Measurements from ENCODE around the gene CADPS2. TPM values are rescaled to one million over a fixed set of nuclear protein-coding genes. Genes with fewer than 3 reads are reported as not detected.

The CADPS2 gene
- total and polyA plus RNA-seq, 4 donors: 5.9 to 23.8 (median 11.0) TPM

DNA sequence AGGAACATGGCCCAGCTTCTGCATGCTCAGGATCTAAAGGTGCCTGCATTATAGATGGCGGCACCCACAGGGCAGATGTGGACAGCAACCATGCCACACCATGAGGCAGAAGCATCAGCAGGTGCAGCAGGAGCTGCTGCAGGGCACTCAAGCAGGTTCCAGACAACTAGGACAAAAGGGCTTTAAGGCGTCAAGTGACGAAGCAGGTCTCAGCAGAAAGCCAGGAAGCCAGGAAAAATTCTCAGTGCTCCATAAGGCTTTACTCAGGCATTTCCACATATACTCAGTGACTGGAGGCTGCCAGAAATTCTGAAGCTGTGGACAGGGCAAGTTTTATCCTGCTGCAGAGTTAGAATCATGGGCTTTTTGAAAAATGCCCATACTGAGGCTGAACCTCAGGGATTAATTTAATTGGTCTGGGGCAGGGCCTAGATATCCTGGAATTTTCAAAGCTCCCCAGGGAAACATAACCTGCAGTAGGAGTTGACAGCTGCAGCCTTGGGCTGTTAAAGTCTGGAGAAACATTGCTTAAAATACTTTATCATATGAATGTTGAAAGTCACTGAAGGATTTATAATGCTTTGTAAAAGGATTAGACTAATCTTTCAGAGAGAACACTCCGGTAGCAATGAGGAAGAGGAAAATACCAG lies 115.4 kb downstream of the CADPS2 start:
- no peaks in the 10 kb centered on the region for H3K4me1 ChIP-seq (ENCODE audit: control insufficient read depth in 1 of 2, insufficient read depth in 2 of 2, low read length in 2 of 2)
- DNase-seq: no peak
- ATAC-seq (ENCODE audit: low FRiP score): no peak
- WGBS, 2 donors: 40 to 53% methylated on average over 4 of the region's 4 CpGs
- no peak overlapping the region for H3K4me3 ChIP-seq (ENCODE audit: low read length in 2 of 2)
- no peaks in the 10 kb centered on the region for H3K27me3 ChIP-seq (ENCODE audit: control insufficient read depth in 1 of 2, insufficient read depth in 2 of 2, low read length in 1 of 2)
- no peaks in the 10 kb centered on the region for H3K9me3 ChIP-seq (ENCODE audit: control insufficient read depth, low read length)
- H3K27ac ChIP-seq (ENCODE audit: low read depth in 1 of 2, low read length in 2 of 2): no peak overlapping the region
- H3K36me3 ChIP-seq (ENCODE audit: control insufficient read depth in 1 of 2, insufficient read depth in 2 of 2, low read length in 1 of 2): no peaks in the 10 kb centered on the region
- intact Hi-C loops (cut with DNase I): no loop called here

- H3K27me3 ChIP-seq (ENCODE audit: control insufficient read depth in 1 of 2, insufficient read depth in 2 of 2, low read length in 1 of 2): no peaks in the 10 kb centered on the region
- H3K4me3 ChIP-seq (ENCODE audit: low read length in 2 of 2): no peak overlapping the region
- H3K27ac ChIP-seq (ENCODE audit: low read depth in 1 of 2, low read length in 2 of 2): no peak overlapping the region
- WGBS, 2 donors: 38 to 49% methylated on average over 3 of the region's 3 CpGs
- no peaks in the 10 kb centered on the region for H3K9me3 ChIP-seq (ENCODE audit: control insufficient read depth, low read length)
- DNase-seq (no peak), ATAC-seq (ENCODE audit: low FRiP score) (no peak)
- intact Hi-C loops (cut with DNase I): no loop called here
- H3K4me1 ChIP-seq (ENCODE audit: control insufficient read depth in 1 of 2, insufficient read depth in 2 of 2, low read length in 2 of 2): no peaks in the 10 kb centered on the region
- no peaks in the 10 kb centered on the region for H3K36me3 ChIP-seq (ENCODE audit: control insufficient read depth in 1 of 2, insufficient read depth in 2 of 2, low read length in 1 of 2)
These were observed 117.4 kb downstream of the CADPS2 start for GRCh38 chr7:122768827-122769226.

DNA sequence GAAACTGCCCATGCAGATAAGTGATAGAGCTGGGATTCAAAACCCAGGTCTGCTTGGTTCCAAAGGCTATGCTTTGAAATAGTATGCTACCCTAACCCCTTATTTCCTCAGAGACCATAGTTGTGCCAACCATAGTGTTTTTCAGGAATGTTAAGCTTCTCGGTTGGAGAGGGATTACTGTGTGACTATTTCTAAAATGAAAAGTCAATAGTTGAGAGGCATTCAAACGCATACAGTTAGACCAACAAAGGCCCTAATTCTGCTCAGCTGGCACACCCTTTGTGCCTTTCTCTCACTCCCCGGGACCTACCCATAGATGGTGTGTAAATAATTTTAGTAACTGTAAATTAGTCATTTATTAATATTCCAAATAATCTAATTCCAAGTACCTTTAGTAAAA lies 118.9 kb downstream of the CADPS2 start:
- Histone ChIP-seq H3K36me3 (ENCODE audit: control insufficient read depth in 1 of 2, insufficient read depth in 2 of 2, low read length in 1 of 2) (no peaks in the 10 kb centered on the region), H3K9me3 (ENCODE audit: control insufficient read depth, low read length) (no peaks in the 10 kb centered on the region), H3K27ac (ENCODE audit: low read depth in 1 of 2, low read length in 2 of 2) (no peak overlapping the region), H3K4me3 (ENCODE audit: low read length in 2 of 2) (no peak overlapping the region), H3K27me3 (ENCODE audit: control insufficient read depth in 1 of 2, insufficient read depth in 2 of 2, low read length in 1 of 2) (no peaks in the 10 kb centered on the region), H3K4me1 (ENCODE audit: control insufficient read depth in 1 of 2, insufficient read depth in 2 of 2, low read length in 2 of 2) (no peaks in the 10 kb centered on the region)
- intact Hi-C loops (cut with DNase I): no loop called here
- whole genome bisulfite sequencing, 2 donors: 34 to 71% methylated on average over 3 of the region's 3 CpGs
- ATAC-seq (ENCODE audit: low FRiP score) (no peak), DNase-seq (no peak)

DNA sequence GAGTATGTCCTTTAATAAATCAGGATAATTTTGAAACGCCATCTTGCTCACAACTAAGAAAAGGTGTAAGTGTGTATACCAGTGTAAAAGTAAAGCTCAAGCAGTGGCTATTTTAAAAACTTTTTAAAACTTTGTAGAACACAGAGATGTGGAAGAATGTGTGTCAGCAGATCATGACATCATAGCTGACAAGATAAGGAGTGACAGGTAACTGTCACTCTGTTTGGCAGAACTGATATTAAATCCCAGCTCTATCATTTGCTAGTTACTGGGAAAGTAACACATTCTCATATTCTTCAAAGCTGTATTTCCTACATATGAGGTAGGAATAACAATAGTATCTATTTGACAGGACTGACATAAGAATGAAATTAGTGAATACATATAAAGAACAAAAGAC lies 119.7 kb downstream of the CADPS2 start:
- DNase-seq: no peak
- H3K27me3 ChIP-seq (ENCODE audit: control insufficient read depth in 1 of 2, insufficient read depth in 2 of 2, low read length in 1 of 2): no peaks in the 10 kb centered on the region
- H3K36me3 ChIP-seq (ENCODE audit: control insufficient read depth in 1 of 2, insufficient read depth in 2 of 2, low read length in 1 of 2): no peaks in the 10 kb centered on the region
- intact Hi-C loops (cut with DNase I): no loop called here
- H3K27ac ChIP-seq (ENCODE audit: low read depth in 1 of 2, low read length in 2 of 2): no peak overlapping the region
- no peaks in the 10 kb centered on the region for H3K9me3 ChIP-seq (ENCODE audit: control insufficient read depth, low read length)
- no peak overlapping the region for H3K4me3 ChIP-seq (ENCODE audit: low read length in 2 of 2)
- no peaks in the 10 kb centered on the region for H3K4me1 ChIP-seq (ENCODE audit: control insufficient read depth in 1 of 2, insufficient read depth in 2 of 2, low read length in 2 of 2)
- no peak for ATAC-seq (ENCODE audit: low FRiP score)
- 77 to 86% methylated on average over 1 of the region's 1 CpG for WGBS, 2 donors

GRCh38 chr7:122764902-122765301 lies 121.4 kb downstream of the CADPS2 start:
- H3K4me1 ChIP-seq (ENCODE audit: control insufficient read depth in 1 of 2, insufficient read depth in 2 of 2, low read length in 2 of 2): no peaks in the 10 kb centered on the region
- H3K4me3 ChIP-seq (ENCODE audit: low read length in 2 of 2): no peak overlapping the region
- DNase-seq: no peak
- no peaks in the 10 kb centered on the region for H3K27me3 ChIP-seq (ENCODE audit: control insufficient read depth in 1 of 2, insufficient read depth in 2 of 2, low read length in 1 of 2)
- no peaks in the 10 kb centered on the region for H3K36me3 ChIP-seq (ENCODE audit: control insufficient read depth in 1 of 2, insufficient read depth in 2 of 2, low read length in 1 of 2)
- no peak overlapping the region for H3K27ac ChIP-seq (ENCODE audit: low read depth in 1 of 2, low read length in 2 of 2)
- H3K9me3 ChIP-seq (ENCODE audit: control insufficient read depth, low read length): no peaks in the 10 kb centered on the region
- intact Hi-C loops (cut with DNase I): no loop called here
- peak; percentile 29 for ATAC-seq (ENCODE audit: low FRiP score)
- WGBS, 2 donors: 18 to 31% methylated on average over 1 of the region's 1 CpG

GRCh38 chr7:122764020-122764419 lies 122.2 kb downstream of the CADPS2 start:
- H3K4me1 ChIP-seq (ENCODE audit: control insufficient read depth in 1 of 2, insufficient read depth in 2 of 2, low read length in 2 of 2): no peaks in the 10 kb centered on the region
- H3K4me3 ChIP-seq (ENCODE audit: low read length in 2 of 2): no peak overlapping the region
- 66 to 76% methylated on average over 2 of the region's 2 CpGs for WGBS, 2 donors
- DNase-seq (no peak), ATAC-seq (ENCODE audit: low FRiP score) (no peak)
- intact Hi-C loops (cut with DNase I): no loop called here
- H3K36me3 ChIP-seq (ENCODE audit: control insufficient read depth in 1 of 2, insufficient read depth in 2 of 2, low read length in 1 of 2): no peaks in the 10 kb centered on the region
- H3K27ac ChIP-seq (ENCODE audit: low read depth in 1 of 2, low read length in 2 of 2): no peak overlapping the region
- no peaks in the 10 kb centered on the region for H3K27me3 ChIP-seq (ENCODE audit: control insufficient read depth in 1 of 2, insufficient read depth in 2 of 2, low read length in 1 of 2)
- H3K9me3 ChIP-seq (ENCODE audit: control insufficient read depth, low read length): no peaks in the 10 kb centered on the region

DNA sequence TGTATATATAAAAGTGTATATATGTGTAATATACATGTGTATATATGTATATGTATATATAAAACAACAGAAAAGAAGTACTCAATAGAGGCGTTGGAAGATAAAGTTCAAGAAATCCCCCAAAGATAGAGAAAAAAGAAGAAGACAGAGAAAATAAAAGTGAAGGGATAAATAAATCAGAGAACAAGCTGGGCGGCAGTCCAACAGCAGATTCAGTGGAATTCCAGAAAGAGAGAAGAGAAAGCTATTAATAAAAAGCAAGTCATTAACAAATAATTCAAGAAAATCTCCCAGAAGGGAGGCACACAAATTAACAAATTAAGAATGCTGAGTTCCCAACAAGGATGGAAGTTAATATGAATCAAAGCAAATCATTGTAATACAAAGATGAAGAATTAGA lies 124.2 kb downstream of the CADPS2 start:
- Histone ChIP-seq H3K9me3 (ENCODE audit: control insufficient read depth, low read length) (no peaks in the 10 kb centered on the region), H3K4me3 (ENCODE audit: low read length in 2 of 2) (no peak overlapping the region), H3K4me1 (ENCODE audit: control insufficient read depth in 1 of 2, insufficient read depth in 2 of 2, low read length in 2 of 2) (no peaks in the 10 kb centered on the region), H3K36me3 (ENCODE audit: control insufficient read depth in 1 of 2, insufficient read depth in 2 of 2, low read length in 1 of 2) (no peaks in the 10 kb centered on the region), H3K27ac (ENCODE audit: low read depth in 1 of 2, low read length in 2 of 2) (no peak overlapping the region), H3K27me3 (ENCODE audit: control insufficient read depth in 1 of 2, insufficient read depth in 2 of 2, low read length in 1 of 2) (no peaks in the 10 kb centered on the region)
- ATAC-seq (ENCODE audit: low FRiP score) (no peak), DNase-seq (no peak)
- intact Hi-C loops (cut with DNase I): no loop called here
- 55 to 76% methylated on average over 2 of the region's 2 CpGs for WGBS, 2 donors

DNA sequence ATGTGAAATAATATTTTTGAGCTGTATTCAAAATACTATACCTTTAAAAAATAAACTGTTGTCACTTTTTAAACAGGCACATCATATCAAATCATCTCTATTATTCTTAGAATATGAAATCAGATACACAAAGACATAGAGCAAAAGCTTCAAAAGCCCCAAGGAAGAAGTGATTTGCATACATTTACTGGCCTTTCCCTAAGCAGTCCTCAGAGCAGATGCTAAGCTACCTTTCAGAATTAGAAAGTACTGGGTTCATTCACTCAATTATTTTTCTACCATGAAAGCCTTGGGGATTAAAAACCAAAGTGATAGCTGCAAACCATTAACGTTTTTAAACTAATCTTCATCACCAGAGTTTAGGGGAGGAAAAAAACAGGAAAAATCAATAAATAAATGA lies 127.8 kb downstream of the CADPS2 start:
- no peak for ATAC-seq (ENCODE audit: low FRiP score)
- DNase-seq: no peak
- no peaks in the 10 kb centered on the region for H3K27me3 ChIP-seq (ENCODE audit: control insufficient read depth in 1 of 2, insufficient read depth in 2 of 2, low read length in 1 of 2)
- H3K27ac ChIP-seq (ENCODE audit: low read depth in 1 of 2, low read length in 2 of 2): no peak overlapping the region
- intact Hi-C loops (cut with DNase I): no loop called here
- no peak overlapping the region for H3K4me3 ChIP-seq (ENCODE audit: low read length in 2 of 2)
- 22 to 34% methylated on average over 1 of the region's 1 CpG for WGBS, 2 donors
- no peaks in the 10 kb centered on the region for H3K9me3 ChIP-seq (ENCODE audit: control insufficient read depth, low read length)
- H3K36me3 ChIP-seq (ENCODE audit: control insufficient read depth in 1 of 2, insufficient read depth in 2 of 2, low read length in 1 of 2): no peaks in the 10 kb centered on the region
- H3K4me1 ChIP-seq (ENCODE audit: control insufficient read depth in 1 of 2, insufficient read depth in 2 of 2, low read length in 2 of 2): no peaks in the 10 kb centered on the region

- Histone ChIP-seq H3K27ac (ENCODE audit: low read depth in 1 of 2, low read length in 2 of 2) (no peak overlapping the region), H3K9me3 (ENCODE audit: control insufficient read depth, low read length) (no peaks in the 10 kb centered on the region), H3K27me3 (ENCODE audit: control insufficient read depth in 1 of 2, insufficient read depth in 2 of 2, low read length in 1 of 2) (no peaks in the 10 kb centered on the region), H3K4me1 (ENCODE audit: control insufficient read depth in 1 of 2, insufficient read depth in 2 of 2, low read length in 2 of 2) (no peaks in the 10 kb centered on the region), H3K4me3 (ENCODE audit: low read length in 2 of 2) (no peak overlapping the region), H3K36me3 (ENCODE audit: control insufficient read depth in 1 of 2, insufficient read depth in 2 of 2, low read length in 1 of 2) (no peaks in the 10 kb centered on the region)
- DNase-seq (no peak), ATAC-seq (ENCODE audit: low FRiP score) (no peak)
- 67 to 79% methylated on average over 1 of the region's 1 CpG for WGBS, 2 donors
- intact Hi-C loops (cut with DNase I): no loop called here
These were observed 129.4 kb downstream of the CADPS2 start for GRCh38 chr7:122756860-122757259.

Measured in aorta (tissue), 5 donors.